ENCODE measurements around the gene MPO. TPM values are rescaled to one million over a fixed set of nuclear protein-coding genes. Genes with fewer than 3 reads are reported as not detected.

Gene MPO
- total RNA-seq, 1 donor = 0.42 TPM

- Histone ChIP-seq H3K4me3 (ENCODE audit: low read length) (no peak overlapping the region), H3K4me1 (ENCODE audit: insufficient read depth, low read length) (peaks cover 23% of the 10 kb centered on the region), H3K9me3 (ENCODE audit: low read depth, low read length) (no peaks in the 10 kb centered on the region), H3K27me3 (ENCODE audit: insufficient read depth, low read length) (peaks cover 13% of the 10 kb centered on the region)
These were observed 31.8 kb downstream of the MPO start for GRCh38 chr17:58248955-58249269.

GRCh38 chr17:58247511-58248363 lies 33.0 kb downstream of the MPO start:
- Histone ChIP-seq H3K4me1 (ENCODE audit: insufficient read depth, low read length) (peaks cover 23% of the 10 kb centered on the region), H3K27me3 (ENCODE audit: insufficient read depth, low read length) (peaks cover 17% of the 10 kb centered on the region), H3K4me3 (ENCODE audit: low read length) (no peak overlapping the region), H3K9me3 (ENCODE audit: low read depth, low read length) (no peaks in the 10 kb centered on the region)

- Histone ChIP-seq H3K4me1 (ENCODE audit: insufficient read depth, low read length) (peaks cover 23% of the 10 kb centered on the region), H3K27me3 (ENCODE audit: insufficient read depth, low read length) (peaks cover 22% of the 10 kb centered on the region), H3K9me3 (ENCODE audit: low read depth, low read length) (no peaks in the 10 kb centered on the region), H3K4me3 (ENCODE audit: low read length) (no peak overlapping the region)
These were observed 34.0 kb downstream of the MPO start for GRCh38 chr17:58246781-58247180.

GRCh38 chr17:58246104-58246740 lies 34.5 kb downstream of the MPO start:
- H3K4me3 ChIP-seq (ENCODE audit: low read length) = no peak overlapping the region
- H3K27me3 ChIP-seq (ENCODE audit: insufficient read depth, low read length) = peaks cover 22% of the 10 kb centered on the region
- peaks cover 23% of the 10 kb centered on the region for H3K4me1 ChIP-seq (ENCODE audit: insufficient read depth, low read length)
- no peaks in the 10 kb centered on the region for H3K9me3 ChIP-seq (ENCODE audit: low read depth, low read length)

GRCh38 chr17:58245428-58246103 lies 35.2 kb downstream of the MPO start:
- Histone ChIP-seq H3K27me3 (ENCODE audit: insufficient read depth, low read length) (peaks cover 22% of the 10 kb centered on the region), H3K4me1 (ENCODE audit: insufficient read depth, low read length) (peaks cover 23% of the 10 kb centered on the region), H3K4me3 (ENCODE audit: low read length) (no peak overlapping the region), H3K9me3 (ENCODE audit: low read depth, low read length) (no peaks in the 10 kb centered on the region)

GRCh38 chr17:58244963-58245362 lies 35.8 kb downstream of the MPO start:
- H3K27me3 ChIP-seq (ENCODE audit: insufficient read depth, low read length) = peaks cover 20% of the 10 kb centered on the region
- peaks cover 21% of the 10 kb centered on the region for H3K4me1 ChIP-seq (ENCODE audit: insufficient read depth, low read length)
- no peak overlapping the region for H3K4me3 ChIP-seq (ENCODE audit: low read length)
- H3K9me3 ChIP-seq (ENCODE audit: low read depth, low read length) = no peaks in the 10 kb centered on the region

- Histone ChIP-seq H3K27me3 (ENCODE audit: insufficient read depth, low read length) (peaks cover 16% of the 10 kb centered on the region), H3K4me3 (ENCODE audit: low read length) (no peak overlapping the region), H3K9me3 (ENCODE audit: low read depth, low read length) (no peaks in the 10 kb centered on the region), H3K4me1 (ENCODE audit: insufficient read depth, low read length) (no peaks in the 10 kb centered on the region)
These were observed 38.5 kb downstream of the MPO start for GRCh38 chr17:58242171-58242784.

- Histone ChIP-seq H3K27me3 (ENCODE audit: insufficient read depth, low read length) (peaks cover 25% of the 10 kb centered on the region), H3K4me1 (ENCODE audit: insufficient read depth, low read length) (no peaks in the 10 kb centered on the region), H3K4me3 (ENCODE audit: low read length) (no peak overlapping the region), H3K9me3 (ENCODE audit: low read depth, low read length) (no peaks in the 10 kb centered on the region)
These were observed 40.7 kb downstream of the MPO start for GRCh38 chr17:58239987-58240386.

GRCh38 chr17:58238147-58238634 lies 42.5 kb downstream of the MPO start, which contains the start of gene LPO:
Gene LPO (plus strand): TSS chr17:58238584. CDS start chr17:58242980, 4,396 bp downstream.
- peaks cover 32% of the 10 kb centered on the region for H3K27me3 ChIP-seq (ENCODE audit: insufficient read depth, low read length)
- peaks cover 5% of the 10 kb centered on the region for H3K4me1 ChIP-seq (ENCODE audit: insufficient read depth, low read length)
- no peaks in the 10 kb centered on the region for H3K9me3 ChIP-seq (ENCODE audit: low read depth, low read length)
- no peak within 1 kb of the TSS for H3K4me3 ChIP-seq (ENCODE audit: low read length)

- Histone ChIP-seq H3K27me3 (ENCODE audit: insufficient read depth, low read length) (peaks cover 23% of the 10 kb centered on the region), H3K4me1 (ENCODE audit: insufficient read depth, low read length) (peaks cover 21% of the 10 kb centered on the region), H3K4me3 (ENCODE audit: low read length) (no peak overlapping the region), H3K9me3 (ENCODE audit: low read depth, low read length) (no peaks in the 10 kb centered on the region)
These were observed 44.3 kb downstream of the MPO start for GRCh38 chr17:58236394-58236793.

GRCh38 chr17:58235821-58236220 lies 44.9 kb downstream of the MPO start:
- peaks cover 23% of the 10 kb centered on the region for H3K27me3 ChIP-seq (ENCODE audit: insufficient read depth, low read length)
- H3K4me3 ChIP-seq (ENCODE audit: low read length) = no peak overlapping the region
- peaks cover 21% of the 10 kb centered on the region for H3K4me1 ChIP-seq (ENCODE audit: insufficient read depth, low read length)

GRCh38 chr17:58234512-58234911 lies 46.2 kb downstream of the MPO start:
- Histone ChIP-seq H3K4me1 (ENCODE audit: insufficient read depth, low read length) (peaks cover 21% of the 10 kb centered on the region), H3K27me3 (ENCODE audit: insufficient read depth, low read length) (peaks cover 18% of the 10 kb centered on the region), H3K9me3 (ENCODE audit: low read depth, low read length) (no peaks in the 10 kb centered on the region), H3K4me3 (ENCODE audit: low read length) (no peak overlapping the region)

More at GRCh38 chr17:58235821-58236220, 44.9 kb downstream of the MPO start:
- H3K9me3 ChIP-seq (ENCODE audit: low read depth, low read length) = no peaks in the 10 kb centered on the region

- peaks cover 21% of the 10 kb centered on the region for H3K27me3 ChIP-seq (ENCODE audit: insufficient read depth, low read length)
- no peak overlapping the region for H3K4me3 ChIP-seq (ENCODE audit: low read length)
These were observed 47.2 kb downstream of the MPO start for GRCh38 chr17:58233543-58233942.

GRCh38 chr17:58232707-58233156 lies 48.0 kb downstream of the MPO start:
- peaks cover 21% of the 10 kb centered on the region for H3K4me1 ChIP-seq (ENCODE audit: insufficient read depth, low read length)
- H3K9me3 ChIP-seq (ENCODE audit: low read depth, low read length) = no peaks in the 10 kb centered on the region
- H3K27me3 ChIP-seq (ENCODE audit: insufficient read depth, low read length) = peaks cover 21% of the 10 kb centered on the region
- H3K4me3 ChIP-seq (ENCODE audit: low read length) = no peak overlapping the region

More at GRCh38 chr17:58233543-58233942, 47.2 kb downstream of the MPO start:
- Histone ChIP-seq H3K9me3 (ENCODE audit: low read depth, low read length) (no peaks in the 10 kb centered on the region), H3K4me1 (ENCODE audit: insufficient read depth, low read length) (peaks cover 21% of the 10 kb centered on the region)
